Measurements from ENCODE around the gene SEPTIN7. TPM values are rescaled to one million over a fixed set of nuclear protein-coding genes. Genes with fewer than 3 reads are reported as not detected.
A peak's percentile ranks its signal among the peaks of the same experiment; 100 is the strongest.

The SEPTIN7 gene
- total RNA-seq, 1 experiment from 2014 or later: 650 TPM

DNA sequence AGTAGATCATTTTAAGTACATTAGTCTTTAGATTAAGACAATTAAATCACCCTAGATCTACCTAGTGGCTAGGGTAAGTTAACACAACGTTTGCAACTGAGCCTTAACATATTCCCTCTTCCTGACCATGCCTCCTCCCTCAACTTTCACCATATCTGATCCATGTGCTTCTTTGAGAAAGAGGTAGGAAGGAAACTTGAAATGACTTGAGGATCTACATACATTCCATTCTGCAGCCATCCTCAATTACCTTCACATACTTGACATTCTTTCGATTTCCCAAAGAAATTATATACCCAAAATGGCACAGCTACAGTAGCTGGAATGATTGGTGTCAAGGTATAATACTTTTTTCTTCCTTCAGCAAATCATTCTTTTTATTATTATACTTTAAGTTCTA lies 12.9 kb upstream of the SEPTIN7 start:
- no peak for DNase-seq (ENCODE audit: low read depth)

DNA sequence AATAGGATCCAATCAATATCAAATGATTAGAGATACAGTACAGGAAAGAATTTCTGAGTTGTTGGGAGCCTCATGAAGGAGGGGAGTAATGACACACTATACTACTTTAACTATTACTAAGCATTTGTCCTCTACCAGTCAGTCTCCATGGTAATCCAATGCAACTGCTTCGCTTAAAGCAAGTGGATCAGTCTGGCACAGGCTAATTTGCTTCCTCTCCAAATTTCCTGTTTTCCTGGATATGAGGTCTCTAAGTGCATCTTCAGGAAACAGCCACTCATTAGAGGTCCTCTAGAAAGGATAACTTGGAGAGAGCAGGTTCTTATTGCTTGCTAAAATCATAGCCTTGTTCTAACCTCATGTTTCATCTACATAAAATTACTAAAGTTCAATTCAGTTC lies 8.4 kb upstream of the SEPTIN7 start:
- DNase-seq (ENCODE audit: low read depth): no peak

DNA sequence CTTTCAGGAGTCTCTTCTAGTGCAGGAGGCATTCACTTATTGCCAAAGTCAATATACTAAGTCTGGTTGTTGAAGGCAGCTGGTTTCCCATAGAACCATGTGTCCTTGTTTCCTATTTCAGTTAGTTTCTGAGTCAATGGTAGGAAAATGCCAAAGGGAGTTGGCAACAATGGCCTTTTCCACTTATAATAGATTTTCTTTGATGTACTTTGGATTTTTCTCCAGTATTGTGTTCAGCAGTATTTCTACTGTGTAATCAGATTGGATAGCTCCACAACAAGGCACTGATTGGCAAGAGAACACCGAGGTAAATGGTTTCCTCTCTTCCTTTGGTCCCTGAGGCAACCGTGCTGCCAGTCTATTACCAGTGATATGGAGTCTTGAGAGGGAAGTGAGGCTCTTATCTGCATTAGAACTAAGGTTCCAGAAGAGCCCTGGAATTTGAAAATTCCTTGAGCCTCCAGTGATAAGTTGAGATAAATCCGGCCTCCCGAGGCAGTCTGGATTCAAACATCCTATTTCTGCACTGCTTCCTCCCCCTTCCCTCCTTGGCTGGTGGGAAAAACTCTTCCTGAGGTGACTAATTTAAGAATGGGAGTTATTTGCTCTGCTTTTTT lies 7.9 kb upstream of the SEPTIN7 start:
- DNase-seq (ENCODE audit: low read depth): peak; percentile 32

DNA sequence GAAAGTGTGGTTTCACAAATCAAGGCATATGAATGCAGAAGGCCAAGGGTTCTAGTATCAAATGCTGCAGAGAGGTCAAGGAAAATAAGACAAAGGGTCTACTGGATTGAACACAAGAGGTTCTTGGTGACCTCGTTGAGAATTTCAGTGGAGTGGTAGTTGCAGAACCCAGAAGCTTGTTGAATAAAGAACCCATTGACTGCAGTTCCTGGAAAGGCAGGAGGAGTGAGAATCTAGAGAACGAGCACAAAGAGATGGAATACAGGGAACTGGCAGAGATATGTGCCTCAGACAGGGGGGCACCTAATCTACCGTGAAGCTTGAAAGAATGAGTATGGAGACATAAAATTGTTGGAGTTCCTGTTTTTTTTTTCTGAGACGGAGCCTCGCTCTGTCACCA lies 3.5 kb upstream of the SEPTIN7 start:
- DNase-seq (ENCODE audit: low read depth): no peak

DNA sequence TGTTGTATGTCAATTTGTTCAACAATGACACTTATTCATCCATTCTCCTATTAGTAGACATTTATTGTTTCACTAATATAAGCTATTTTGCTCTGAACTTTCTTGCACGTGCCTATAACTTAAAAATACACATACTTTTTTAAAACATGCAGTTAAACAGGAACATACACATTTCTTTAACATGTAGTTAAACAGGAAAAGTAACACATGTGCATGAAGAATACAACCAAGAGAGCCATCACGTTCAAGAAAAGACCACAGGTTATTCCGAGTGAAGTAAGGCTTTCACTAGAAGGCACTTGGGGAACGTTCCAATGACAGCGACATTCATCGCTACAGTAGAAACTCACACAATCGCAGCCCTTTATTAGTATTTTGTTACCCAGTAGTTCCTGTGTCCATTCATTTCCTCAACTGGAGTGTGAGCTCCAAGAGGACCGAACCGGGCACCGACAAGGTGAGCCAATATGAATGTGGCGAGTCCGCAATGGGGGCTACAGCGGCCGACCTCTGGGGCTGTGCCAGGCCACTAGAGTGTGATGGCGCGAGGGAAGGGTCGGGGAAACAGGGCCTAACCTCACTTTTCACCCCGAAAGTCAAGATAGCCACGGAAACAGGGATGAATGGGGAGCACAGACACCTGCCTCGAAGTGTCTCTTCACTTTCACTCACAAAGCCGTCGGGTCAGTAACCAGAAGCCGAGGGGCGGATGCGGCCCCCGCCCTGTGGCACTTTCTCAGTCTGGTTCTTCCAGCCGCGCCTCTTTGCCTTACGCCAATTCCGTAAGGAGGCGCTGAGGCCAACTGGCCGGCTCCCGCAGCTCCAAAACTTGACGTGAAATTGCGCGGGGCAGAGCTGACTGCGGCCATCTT lies 775 bp upstream of the SEPTIN7 start:
- DNase-seq (ENCODE audit: low read depth): peak; percentile 90

DNA sequence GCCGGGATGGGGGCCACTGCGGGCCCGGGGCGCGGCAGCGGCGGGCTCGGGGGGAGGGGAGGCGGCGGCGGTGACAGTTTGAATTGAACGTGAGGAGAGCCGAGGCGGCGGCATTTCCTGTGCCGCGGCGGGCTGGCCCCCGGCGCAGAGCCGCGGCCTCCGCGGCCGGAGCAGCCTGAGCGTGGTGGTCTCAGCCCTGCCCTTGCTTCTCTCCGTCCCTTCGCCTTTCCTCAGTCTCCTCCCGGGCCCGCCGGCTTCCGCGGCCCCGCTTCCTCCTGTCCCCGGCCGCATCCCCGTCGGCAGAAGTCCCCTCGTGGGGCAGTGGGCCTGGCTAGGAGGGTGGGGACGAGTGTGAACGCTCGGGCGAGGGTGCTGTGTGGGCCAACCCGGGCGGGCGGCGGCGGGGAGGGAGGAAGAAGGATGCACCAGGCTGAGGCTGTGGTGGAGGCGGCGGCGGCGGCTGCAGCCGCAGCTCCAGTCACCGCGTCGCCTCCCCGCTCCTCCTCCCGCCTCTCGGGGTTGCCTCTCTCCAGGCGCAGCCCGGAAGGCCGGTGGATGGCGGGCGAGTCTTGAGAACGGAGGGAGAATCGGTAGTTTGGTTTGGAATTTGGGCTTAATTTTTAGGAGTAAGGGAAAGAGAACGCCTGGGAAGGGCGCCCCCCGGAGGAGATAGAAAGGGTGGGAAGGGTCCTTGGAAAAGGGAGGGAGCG lies 690 bp downstream of the SEPTIN7 start:
- DNase-seq (ENCODE audit: low read depth): peak; percentile 76

DNA sequence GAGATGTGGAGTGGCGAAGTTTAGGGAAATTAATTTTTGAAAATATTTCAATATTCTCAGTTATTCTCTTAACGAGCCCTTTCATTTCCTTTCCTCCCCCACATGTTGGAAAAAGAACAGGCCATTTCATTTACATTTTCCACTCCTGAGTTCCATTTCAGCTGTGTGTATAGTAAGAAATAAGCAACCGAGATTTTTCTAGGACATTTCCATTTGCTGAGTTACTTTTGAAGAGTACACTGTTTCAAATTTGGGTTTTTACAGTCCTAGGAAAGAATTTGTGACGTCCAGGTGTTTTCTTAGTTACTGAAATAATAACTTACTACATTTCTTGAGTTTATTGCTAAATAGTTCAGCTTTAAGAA lies 1.2 kb downstream of the SEPTIN7 start:
- DNase-seq (ENCODE audit: low read depth): no peak

DNA sequence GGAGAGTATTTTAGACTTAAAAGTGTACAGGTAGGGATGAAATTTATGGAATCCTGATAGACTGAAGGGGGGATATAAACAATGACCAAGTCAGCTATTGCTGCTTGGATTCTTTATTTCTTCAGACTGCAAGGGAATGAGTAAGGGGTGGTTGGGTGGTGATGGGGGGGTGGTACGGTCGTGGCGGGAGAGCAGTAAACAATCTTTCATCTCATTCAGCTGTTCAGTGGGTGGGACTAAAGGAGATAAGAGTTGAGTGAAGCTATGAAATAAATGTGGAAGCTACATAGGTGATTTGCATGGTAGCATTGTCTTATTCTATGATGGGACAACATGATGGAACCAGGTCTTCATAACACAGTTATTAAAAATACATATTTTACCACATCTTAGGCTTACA lies 1.8 kb downstream of the SEPTIN7 start:
- DNase-seq (ENCODE audit: low read depth): no peak

DNA sequence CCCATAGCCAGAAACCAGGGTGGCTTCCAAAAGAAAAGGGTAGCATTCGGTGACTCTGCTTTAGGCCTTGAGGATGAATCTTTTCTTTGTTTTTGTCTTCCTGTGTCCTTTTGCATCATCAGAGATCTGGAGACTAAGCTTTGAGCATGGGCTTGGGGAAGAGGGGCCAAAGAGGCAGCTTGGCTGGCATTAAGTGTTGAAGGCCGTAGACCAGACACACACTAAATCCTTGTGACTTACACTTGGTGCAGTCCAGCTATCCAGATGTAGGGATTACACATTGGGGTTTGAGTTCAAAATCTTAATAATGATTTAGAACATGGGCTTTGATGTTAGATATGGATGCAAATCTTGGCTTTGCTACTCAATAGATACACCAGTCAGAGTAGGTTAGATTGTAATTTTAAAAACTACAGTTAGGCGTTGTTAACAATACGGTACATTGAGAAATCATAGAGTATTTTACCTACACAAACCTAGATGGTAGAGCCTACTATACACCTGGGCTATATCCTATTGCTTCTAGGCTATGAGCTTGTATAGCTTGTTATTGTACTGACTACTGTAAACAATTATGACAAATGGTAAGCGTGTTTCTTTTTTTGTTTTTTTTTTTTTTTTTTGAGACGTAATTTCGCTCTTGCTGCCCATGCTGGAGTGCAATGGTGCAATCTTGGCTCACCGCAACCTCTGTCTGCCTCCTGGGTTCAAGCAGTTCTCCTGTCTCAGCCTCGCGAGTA lies 3.5 kb downstream of the SEPTIN7 start:
- no peak for DNase-seq (ENCODE audit: low read depth)

DNA sequence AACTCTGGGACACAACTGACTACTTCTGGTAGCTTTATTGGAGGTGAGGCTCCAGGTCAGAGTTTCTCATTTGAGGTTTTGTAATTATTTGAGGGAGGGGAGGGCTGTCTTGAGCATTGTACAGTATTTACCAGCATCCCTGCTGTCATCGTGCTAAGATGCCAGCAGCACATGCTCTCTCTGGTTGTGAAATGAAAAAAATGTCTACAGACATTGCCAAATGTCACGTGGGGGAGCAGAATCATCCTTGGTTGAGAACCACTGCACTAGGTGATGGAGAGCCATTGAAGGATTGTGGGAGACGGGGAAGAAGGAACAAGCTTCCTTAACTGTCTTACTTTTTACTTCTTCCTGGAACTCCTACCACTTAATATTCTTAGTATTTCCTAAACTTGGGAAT lies 5.0 kb downstream of the SEPTIN7 start:
- DNase-seq (ENCODE audit: low read depth): no peak

DNA sequence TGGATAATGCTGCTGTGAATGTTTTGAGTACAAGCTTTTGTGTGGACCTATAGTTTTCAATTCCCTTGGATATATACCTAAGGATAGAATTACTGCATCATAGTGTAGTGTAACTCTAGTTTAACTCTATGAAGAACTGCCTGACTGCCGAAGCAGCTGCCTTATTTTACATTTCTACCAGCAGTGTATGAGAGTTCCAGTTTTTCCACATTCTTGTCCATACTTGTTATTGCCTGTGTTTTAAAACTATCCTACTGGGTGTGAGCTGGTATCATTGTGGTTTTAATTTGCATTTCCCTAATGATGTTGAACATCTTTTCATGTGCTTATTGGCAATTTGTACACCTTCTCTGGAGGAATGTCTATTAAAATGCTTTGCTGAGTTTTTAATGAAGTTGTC lies 15.7 kb downstream of the SEPTIN7 start:
- no peak for DNase-seq (ENCODE audit: low read depth)

DNA sequence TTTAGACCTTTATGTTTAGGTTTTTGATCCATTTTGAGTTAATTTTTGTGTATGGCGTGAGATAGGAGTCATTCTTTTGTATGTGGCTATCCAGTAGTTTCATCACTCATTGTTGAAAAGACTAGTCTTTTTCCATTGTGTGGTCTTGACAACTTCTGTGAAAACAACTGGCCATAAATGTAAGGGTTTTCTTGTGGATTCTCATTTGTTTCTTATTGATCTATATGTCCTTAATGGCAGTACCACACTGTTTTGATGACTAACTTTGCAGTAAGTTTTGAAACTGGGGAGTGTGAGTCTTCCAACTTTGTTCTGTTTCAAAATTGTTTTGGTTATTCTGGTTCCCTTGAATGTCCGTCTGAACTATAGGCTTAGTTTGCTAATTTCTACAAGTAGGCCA lies 16.3 kb downstream of the SEPTIN7 start:
- no peak for DNase-seq (ENCODE audit: low read depth)

DNA sequence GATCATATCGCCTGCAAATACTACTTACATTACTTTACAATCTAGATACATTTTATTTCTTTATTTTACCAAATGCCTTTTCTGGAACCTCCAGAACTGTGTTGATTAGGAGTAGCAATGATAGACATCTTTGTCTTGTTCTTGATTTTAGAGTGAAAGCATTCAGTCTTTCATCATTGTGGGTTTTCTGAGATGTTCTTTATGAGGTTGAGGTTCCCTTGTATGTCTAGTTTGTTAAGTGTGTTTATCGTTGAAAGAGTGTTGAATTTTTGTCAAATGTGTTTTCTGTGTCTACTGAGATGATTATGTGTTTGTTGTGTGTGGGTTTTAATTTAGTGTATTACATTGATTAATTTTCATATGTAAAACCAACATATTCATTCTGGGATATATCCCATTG lies 17.1 kb downstream of the SEPTIN7 start:
- no peak for DNase-seq (ENCODE audit: low read depth)

DNA sequence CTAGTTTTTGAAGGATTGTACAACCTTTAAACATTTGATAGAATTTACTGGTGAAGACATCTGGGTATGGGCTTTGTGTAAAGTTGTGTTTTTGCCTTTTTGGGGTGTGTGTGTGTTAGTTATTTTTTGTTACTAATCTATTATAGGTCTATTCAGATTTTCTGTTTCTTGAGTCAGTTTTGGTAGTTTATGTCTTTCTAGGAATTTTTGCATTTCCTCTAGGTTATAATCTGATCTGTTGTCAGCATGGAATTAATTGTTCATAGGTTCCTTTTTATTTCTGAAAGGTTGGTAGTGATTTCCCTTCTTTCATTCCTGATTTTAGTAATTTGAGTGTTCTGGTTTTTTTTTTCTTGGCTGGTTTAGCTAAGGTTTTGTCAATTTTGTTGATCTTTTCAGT lies 17.7 kb downstream of the SEPTIN7 start:
- DNase-seq (ENCODE audit: low read depth): no peak

DNA sequence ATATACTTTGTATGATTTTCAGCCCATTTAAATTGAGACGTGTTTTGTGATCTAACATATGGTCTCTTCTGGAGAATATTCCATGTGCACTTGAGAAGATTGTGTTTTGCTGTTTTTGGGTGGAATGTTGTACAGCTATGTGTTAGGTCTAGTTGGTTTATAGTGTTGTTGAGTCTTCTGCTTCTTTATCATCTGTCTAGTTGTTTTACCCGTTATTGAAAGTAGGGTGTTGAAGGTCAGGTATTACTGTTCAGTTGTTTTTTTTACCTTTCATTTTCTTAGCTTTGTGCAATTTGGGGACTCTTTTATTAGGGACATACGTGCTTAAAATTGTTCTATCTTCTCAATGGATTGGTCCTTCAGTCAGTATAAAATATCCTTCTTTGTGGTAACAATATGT lies 18.5 kb downstream of the SEPTIN7 start:
- no peak for DNase-seq (ENCODE audit: low read depth)

DNA sequence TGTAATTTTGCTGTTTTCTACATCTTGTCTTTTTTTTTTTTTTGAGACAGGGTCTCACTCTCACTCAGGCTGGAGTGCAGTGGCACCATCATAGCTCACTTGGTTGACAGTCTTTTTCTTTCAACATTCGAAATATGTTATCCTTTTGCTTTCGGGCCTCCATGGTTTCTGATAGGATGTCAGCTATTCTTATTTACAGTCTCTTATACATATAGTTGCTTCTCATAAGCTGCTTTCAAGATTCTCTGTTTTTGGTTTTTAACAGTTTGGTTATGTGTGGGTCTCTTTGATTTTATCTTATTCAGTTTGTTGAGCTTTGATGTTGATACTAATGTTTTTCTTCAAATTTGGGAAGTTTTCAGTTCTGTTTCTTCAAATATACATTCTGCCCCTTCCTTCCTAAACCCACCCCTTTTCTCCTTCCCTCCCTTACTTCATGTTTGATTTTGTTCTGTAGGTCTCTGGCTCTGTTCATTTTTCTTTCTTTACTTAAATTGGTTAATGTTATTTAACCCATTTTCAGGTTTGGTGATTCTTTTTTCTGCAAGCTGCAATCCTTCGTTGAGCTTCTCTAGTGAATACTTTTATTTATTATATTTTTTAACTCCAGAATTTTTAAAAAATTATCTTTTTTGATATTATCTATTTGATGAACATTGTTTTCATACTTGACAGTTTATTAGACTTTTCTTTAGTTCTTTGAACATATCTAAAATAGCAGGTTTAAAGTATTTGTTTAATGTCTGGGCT lies 19.3 kb downstream of the SEPTIN7 start:
- DNase-seq (ENCODE audit: low read depth): no peak

DNA sequence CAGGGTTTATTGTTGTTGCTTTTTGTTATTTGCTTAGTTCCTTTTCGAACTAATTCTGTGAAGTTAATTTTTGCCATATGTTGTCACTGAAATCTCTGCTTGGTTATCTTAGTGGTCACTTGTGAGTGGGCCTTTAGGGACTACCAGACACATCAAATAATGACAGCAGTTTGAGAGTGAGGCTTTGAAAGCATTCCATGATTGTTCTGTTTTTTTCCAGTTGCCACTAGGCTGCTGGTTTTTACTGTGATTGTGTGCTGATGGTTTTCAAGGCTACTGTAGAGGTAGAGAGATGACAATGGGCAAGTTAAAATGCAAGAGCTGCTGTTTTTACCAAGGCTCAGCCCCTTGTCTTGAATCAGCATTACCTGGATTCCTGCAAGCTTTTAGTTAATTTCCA lies 20.0 kb downstream of the SEPTIN7 start:
- no peak for DNase-seq (ENCODE audit: low read depth)

DNA sequence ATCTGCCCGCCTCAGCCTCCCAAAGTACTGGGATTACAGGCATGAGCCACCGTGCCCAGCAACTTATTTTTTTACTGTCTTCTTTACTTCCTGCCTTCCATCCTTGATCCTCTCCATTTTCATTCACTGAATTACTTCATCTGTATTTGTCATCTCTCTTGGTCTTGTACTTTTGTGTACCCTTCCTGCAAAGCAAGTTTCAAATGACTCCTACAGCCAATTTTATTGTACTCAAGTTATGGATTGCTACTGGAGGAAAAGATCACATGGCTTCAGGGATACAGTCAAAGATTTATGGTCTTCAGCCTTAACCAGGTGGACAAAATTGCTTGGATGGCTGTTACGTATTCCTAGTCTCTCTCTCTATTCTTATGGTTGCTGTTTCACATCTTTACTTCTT lies 22.6 kb downstream of the SEPTIN7 start:
- DNase-seq (ENCODE audit: low read depth): no peak

DNA sequence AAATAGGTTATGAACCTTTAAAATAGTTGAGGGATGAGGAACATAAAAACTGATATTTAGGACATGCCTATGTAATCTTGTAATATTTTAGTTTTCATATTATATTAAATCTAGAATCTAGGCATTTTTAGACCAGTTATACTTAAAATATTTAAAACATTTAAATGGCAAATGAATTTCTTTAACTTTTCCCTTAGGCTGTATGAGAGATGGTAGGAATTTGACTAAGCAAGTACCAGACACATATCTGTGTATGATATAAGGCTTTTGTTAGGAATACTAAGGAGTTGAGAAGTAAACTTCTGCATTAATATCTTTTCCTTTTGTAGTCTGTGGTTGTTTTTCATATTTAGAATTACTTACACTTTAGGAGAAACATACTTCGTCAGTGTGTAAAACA lies 25.1 kb downstream of the SEPTIN7 start:
- DNase-seq (ENCODE audit: low read depth): no peak

DNA sequence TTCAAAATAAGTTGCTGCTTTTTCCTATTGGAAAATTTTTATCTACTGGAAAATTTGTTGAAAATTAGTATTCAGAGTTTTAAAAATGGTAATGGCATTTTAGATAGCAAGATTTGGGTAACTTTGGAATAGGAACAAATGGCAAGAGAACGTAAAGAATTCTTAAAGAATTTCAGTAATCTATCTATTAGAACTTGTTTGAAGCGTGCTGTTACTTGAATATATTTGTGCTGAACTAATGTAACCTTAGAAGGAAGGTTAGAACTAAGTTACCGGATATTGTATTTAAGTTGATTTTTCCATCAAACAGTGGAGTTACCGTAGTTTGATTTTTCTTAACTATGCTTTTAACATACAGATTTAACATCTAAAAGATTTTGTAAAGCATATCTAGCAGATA lies 25.9 kb downstream of the SEPTIN7 start:
- no peak for DNase-seq (ENCODE audit: low read depth)

DNA sequence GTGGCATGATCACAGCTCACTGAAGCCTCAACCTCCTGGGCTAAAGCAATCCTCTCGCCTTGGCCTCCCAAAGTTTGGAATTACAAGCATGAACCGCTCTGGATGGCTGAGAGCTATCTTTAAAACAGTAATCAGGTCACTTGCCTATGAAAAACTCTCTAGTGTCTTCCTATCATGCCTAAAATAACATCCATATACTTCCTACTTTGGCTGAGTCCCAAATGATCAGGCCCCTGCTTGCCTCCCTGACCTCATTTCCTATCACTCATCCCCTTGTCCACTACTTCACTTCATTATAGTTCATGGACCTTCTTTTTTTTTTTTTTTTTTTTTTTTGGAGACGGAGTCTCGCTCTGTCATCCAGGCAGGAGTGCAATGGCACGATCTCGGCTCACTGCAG lies 28.0 kb downstream of the SEPTIN7 start:
- no peak for DNase-seq (ENCODE audit: low read depth)

DNA sequence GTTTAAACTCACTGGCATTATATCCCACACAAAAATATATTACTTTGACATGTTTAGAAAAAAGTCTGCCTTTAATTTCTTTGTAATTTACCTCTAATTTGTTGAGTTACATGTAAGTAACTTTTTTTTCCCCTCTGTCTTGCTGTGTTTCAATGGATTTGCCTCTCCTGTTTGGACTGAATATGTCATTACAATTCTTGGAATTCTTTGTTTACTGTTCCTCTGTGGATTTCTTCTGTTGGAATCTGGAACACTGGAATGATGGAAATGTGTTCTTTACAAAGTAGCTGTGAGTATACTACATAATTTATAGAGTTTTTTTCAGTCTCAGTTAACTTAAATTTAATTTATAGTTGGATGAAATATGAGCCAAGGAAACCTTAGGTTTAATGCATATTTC lies 30.4 kb downstream of the SEPTIN7 start:
- no peak for DNase-seq (ENCODE audit: low read depth)

Measured in RPMI7951 (cell line).